Left cardiac atrium (tissue), 4 donors: ENCODE results near the gene FHIP2A. TPM values are rescaled to one million over a fixed set of nuclear protein-coding genes. Genes with fewer than 3 reads are reported as not detected.
"Not testable (repeated sequence)": the region's sequence is repeated elsewhere in the genome, so short reads cannot be mapped to it uniquely, and the experiment has no call there.

ENCODE experiments used
- ATAC-seq, 2 donors: fragments of 200-7000 bp; cut with Tn5 transposase; one replicate each; pipeline ENCODE4 v1.9.1; 2020; ENCODE audit warnings: mild to moderate bottlenecking in 2 of 2, moderate library complexity in 2 of 2
- DNase-seq: peaks from one replicate; pipeline ENCODE4 v3.0.0-alpha.2; 2020
- intact Hi-C, 2 donors: fragments of 100-400 bp; cut with DNase I; formaldehyde crosslinking; loops; one replicate each; pipeline versions ENCODE4 v1.14.1 to v1.15.1; 2022 to 2023
- total RNA-seq, 2 donors: library from RNA; stranded (reverse); fragmentation: NEBNext Ultra II Directional; extraction: Animal tissue kit (Norgen Biotek cat#: 25700); gene quantifications; one replicate each; pipeline ENCODE4 v1.2.1, GENCODE V29; 2021
- donor health status: DM: no; HTN: yes; CAD: no.
- donor health status: DM: no; HTN: yes; CAD: no; lungs with severe emphysema.
- donor health status: DM: yes; HTN: yes; CAD: no.
- donor health status: Dilated cardiomyopathy.

FHIP2A gene
- total RNA-seq, 2 donors from 2014 or later: 19.2 to 25.2 TPM

DNA sequence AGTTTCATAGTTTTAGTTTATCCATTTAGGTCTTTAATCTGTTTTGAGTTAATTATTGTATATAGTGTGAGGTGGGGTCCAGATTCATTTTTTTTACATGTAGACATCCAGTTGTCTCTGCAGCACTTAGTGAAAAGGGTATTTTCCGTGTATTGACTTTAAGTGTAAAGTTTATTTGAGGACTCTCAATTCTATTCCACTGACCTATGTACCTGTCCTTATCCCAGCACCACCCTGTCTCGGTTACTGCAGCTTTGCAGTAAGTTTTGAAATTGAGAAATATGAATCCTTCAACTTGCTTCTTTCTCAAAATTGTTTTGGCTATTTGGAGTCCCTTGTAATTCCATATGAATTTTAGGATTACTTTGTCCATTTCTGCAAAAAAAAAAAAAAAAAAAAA, 29.8 kb downstream of the FHIP2A start:
- intact Hi-C loops: no loop called here
- ATAC-seq (no peak), DNase-seq (no peak)

DNA sequence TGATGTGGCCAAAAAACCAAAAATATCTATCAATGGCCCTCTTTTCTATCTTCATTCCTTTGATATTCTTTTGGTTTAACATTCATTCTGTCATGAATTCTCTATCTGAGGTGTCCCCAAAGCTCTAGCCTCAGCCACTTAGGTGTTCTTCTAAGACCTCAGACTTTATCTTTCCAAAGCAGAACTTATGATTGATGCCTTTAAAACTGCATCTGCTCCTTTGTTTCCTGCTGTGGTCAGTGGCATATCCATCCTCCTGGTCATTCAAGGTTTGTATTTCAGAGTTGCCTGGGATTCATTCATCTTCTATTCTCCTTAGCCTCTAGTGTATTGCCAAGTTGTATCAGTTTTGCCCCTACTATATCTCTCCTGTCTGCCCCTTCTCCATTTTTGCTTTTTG, 30.6 kb downstream of the FHIP2A start:
- no peak for ATAC-seq
- no peak for DNase-seq
- intact Hi-C loops: no loop called here

DNA sequence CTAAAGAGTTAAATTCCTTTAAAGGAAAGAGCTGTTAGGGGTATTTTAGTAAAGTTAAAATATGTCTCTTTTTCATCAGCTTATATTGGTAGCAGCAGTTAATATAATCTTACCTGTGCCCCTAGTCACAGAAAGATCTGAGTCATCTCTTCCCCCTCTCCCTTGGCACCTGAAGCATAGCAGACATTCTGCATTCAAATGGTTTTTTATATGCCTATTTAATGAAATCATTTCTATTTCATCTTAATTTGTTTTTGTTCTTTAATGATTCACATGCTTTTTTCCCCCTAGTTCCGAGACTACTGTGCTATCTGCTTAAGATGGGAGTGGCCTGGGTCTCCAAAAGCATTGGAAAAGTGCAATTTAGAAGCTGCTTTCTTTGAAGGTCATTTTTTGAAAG, 33.3 kb downstream of the FHIP2A start:
- DNase-seq: no peak
- no peak for ATAC-seq
- intact Hi-C loops: no loop called here

DNA sequence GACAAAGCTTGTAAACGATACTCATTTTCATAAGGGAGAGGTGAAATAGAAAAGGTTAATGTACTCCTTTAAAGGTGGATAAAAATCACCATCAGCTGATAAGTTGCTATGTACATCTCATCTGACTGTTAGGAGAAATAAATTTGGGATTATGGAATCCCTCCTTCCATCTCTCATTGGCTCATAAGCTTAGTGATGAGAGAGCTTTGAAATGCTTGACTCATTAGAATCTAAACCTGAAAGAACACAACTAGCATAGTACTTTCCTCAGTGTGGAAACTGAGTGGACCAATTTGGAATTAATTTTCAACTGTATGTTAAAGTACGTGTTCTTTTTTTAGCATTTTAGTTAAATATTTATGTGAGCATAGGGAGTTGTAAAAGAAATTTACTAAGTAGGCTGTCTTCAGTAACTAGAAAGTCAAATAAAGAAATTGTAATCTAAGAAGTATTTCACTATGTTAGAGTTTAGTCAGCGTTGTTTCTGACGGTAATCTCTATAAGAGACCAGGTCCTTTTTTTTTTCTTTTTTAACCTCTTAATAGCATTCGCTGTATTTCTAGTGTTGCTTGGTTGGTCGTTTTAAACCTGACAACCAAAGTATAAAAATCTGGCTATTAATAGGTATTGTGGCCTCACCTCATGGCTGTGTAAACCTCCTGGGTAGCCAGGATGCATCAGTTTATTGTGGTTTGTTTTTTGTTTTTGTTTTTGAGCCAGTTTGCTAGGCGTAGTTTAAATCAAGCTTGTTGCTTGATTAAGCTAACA, 34.4 kb downstream of the FHIP2A start:
- peak in 1 of 2 donors; percentile 54 for ATAC-seq
- intact Hi-C loops: no loop called here
- DNase-seq: no peak

DNA sequence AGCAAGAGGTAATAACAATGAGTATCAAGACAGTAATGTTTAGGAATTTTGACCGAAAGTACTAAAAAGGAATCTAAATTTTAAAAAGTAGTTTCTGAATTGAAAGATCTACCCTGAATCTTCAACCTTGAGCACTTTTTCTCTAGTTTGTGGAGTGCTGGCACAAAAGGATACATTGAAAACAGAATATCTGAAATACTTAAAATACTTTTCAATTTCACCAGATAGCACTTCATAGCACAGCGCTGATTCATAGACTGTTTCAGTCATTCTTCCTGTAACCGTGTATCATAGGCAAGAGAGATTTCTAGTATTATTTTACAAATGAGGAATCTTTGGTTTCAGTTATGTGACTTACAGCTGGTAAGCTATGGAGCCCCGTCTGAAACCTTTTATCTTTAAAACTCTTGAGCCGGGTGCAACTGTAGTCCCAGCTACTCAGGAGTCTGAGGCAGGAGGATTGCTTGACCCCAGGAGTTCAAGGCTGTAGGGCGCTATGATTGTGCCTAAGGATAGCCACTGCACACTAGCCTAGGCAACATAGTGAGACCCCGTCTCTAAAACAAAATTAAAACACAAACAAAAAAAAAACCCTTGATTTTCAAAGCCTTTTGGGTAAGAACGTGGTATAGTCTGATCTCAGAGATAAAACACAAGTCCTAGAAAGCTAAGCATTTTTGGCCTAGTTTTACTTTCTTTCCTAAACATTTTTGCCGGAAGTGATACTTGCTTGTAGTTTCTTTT, 35.1 kb downstream of the FHIP2A start:
- intact Hi-C loops: no loop called here
- DNase-seq (no peak), ATAC-seq (peak; percentile 41 to 92)

DNA sequence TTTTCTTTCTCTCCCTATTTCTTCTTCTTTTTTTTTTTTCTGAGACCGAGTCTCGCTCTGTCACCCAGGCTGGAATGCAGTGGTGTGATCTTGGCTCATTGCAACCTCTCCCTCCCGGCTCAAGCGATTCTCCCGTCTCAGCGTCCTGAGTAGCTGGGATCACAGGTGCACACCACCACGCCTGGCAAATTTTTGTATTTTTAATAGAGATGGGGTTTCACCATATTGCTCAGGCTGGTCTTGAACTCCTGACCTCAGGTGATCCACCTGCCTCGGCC, 35.6 kb downstream of the FHIP2A start:
- ATAC-seq, DNase-seq, intact Hi-C loops: not testable (repeated sequence)

DNA sequence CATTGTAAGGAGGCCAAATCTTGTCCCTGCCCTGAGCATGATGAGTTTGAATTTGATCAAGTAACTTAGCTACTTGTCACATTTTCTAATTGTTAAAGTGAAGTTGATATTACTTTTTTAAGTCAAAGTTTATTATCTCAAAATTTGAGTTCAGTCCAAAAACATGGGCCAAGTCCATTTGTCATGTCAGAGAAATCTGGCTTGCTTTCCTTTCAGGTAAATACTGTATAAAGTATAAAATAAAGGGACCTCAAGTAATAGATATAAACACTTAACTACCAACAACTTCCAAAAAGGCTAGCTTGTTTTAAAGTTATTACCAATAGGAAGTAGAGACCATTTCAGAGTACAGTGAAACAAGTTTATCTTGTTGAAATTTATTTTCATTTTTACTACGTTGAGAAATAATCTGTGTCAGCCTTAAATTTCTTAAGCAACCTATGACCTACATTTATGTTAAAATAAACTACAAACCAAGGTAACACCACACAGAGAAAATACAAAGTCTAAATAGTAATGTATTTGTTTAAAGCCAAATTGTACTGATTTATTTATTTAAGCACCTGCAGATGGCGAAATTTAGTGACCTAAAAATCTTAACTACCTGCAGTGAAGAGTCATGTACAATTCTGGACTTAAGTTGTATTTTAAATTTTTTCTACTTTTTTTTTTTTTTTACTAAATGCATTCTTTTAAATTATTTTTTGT, 36.5 kb downstream of the FHIP2A start:
- no peak for DNase-seq
- no peak for ATAC-seq
- intact Hi-C loops: no loop called here

DNA sequence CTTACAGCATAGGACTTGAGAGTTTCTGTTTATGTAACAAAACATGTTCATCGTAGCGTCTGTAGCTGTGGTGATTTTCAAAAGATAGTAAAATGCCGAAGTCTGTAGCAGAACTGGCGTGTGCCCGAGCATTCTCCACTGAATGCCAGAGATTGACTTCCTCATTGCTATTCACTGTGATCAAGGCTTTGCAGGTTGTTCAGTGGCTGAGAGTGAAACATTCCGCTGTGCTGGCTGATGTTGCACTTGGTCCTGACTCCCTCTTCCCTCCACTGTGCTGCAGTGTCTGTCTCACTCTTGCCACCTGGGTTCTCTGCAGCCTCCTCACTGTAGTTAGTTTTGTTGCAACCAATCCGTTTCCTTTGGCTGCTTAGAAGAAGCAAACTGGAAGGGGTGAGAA, 37.6 kb downstream of the FHIP2A start:
- intact Hi-C loops: no loop called here
- ATAC-seq (peak in 1 of 2 donors; percentile 22), DNase-seq (no peak)

DNA sequence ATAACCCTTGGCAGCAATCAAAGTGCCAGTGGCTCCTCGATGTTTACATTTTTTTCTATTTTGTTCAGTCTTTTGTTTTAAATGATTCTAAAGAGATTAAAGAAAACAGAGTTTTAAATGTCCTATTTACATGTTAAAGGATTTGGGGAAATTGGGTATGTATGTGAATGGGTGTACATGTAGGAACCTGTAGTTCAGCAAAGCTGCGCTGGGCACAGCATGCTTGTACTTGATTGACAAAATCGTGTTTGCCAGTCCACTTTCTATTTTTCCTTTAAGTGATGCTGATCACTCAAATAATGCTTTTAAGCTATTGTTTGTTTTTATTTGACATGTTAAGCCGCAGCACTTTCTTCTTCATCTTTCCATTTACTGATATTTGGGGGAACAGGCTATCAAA, 40.9 kb downstream of the FHIP2A start:
- no peak for ATAC-seq
- intact Hi-C loops: no loop called here

DNA sequence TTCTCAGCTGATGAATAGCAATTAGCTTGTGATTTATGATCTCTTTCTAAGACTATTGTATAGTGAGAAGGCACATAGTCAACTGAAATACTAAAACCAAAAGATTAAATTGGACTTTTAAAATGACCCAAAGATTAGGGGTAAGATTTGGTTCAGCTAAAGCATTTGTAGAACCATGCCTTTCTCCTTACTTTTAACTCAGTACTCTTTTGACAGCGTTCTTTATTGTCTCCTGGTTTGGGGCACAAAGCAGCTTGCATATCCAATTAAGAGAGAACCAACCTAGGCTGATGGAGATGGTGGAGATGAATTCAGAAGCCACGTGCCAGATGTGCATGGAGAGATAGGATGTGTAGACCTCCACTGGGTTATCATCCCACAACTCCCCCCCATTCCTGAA, 45.8 kb downstream of the FHIP2A start:
- ATAC-seq (no peak), DNase-seq (no peak)
- intact Hi-C loops: no loop called here

More for the DNA sequence above, 40.9 kb downstream of the FHIP2A start:
- no peak for DNase-seq

DNA sequence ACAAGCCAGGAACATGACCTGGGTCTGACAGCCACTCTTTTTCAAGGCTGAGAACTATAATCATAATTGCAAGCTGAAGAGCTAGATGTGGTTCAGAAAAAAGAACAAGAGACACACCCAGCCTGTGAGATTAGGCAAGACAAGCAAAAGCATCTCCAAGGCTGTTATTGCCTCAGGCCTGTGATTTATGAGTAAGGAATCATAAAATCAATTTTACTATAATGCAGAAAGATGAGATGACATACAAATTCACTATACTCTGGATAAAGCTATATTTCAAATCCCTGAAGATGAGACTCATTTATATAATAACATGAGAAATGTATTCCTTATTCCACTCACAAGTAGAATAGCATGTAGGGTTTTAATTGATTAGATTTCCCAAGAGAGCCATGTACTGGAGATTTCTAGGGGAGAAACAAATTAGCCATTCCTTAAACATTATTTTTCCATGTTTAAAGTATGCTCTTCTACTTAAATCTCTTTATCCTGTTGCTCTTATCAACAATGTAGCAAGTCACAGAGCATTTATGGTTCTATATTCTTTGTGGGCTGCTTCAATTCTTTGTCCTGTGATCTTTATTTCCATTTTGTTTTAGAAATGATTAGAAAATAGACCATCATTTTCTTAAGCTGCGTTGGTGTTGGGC, 47.4 kb downstream of the FHIP2A start:
- ATAC-seq (peak in 1 of 2 donors; percentile 21), DNase-seq (no peak)
- intact Hi-C loops: no loop called here

DNA sequence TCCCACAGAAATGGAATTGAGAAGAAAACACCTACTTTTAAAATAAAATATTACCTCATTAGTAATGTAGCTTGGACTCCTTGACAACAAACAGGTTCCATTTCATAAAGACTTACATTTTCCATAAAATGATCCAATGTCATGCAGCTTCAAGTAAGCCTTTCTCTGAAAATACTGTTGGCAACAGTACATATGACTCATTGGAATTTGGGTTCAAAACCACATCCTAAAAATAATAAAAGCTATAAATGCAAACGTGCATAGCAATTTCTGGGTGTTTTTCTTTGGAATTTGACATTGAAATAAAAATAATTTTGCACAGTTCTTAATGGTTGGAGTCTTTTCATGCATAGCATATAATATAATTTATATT, 47.9 kb downstream of the FHIP2A start:
- DNase-seq (no peak), ATAC-seq (no peak)
- intact Hi-C loops: no loop called here

DNA sequence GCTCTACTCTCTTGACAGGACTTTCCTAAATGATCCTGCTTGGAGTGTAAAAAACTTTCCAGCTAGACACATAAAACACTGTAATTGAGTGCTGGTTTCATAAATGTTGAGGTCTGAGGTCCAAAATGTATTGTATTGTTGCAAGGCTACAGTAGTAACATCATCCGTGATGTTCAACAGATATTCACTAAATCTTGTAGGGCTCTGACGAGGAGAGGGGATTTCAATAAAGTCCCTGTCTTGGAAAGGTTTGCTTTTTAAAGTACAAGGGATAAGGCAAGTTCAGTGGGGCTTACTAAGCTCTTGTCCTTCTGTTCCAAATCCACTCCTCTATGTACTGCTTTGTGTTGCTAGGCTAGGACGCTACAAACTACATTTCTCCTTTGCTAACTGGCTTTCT, 48.9 kb downstream of the FHIP2A start:
- DNase-seq (no peak), ATAC-seq (no peak)
- intact Hi-C loops: no loop called here

DNA sequence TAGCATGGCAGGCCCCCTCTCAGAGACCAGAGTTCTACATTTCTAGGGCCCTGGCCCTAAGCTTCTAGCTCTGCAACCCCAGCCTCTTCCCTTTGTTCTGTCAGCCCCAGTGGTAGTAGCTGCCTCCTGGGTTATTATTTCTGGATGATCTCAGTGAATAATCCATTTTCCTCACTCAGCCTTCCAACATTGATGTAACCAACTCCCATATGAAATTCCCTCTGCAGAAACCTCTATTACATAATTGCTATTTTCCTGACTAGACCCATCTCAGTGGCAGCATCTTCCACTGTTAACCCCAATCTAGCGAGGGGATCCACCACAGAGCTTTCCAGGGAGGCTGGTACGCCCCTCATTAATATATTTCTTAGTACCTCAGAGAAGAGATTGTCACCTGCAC, 49.8 kb downstream of the FHIP2A start:
- no peak for DNase-seq

More for the DNA sequence above, 49.8 kb downstream of the FHIP2A start:
- intact Hi-C loops: no loop called here
- no peak for ATAC-seq

Other genes starting within 250 kb of the FHIP2A start
- gene ABLIM1, start 163.5 kb upstream of the FHIP2A start, total RNA-seq: 100 to 1,000 TPM; 292 to 305 TPM
- 10 to 100 TPM; 11.2 to 11.6 TPM for gene TRUB1, start 116.4 kb downstream of the FHIP2A start, total RNA-seq